Upper lobe of left lung (tissue), 6 donors: ENCODE data around the gene RAB11B. TPM values are rescaled to one million over a fixed set of nuclear protein-coding genes. Genes with fewer than 3 reads are reported as not detected.

ENCODE experiments used
- ATAC-seq, 2 donors: fragments of 200-7000 bp; cut with Tn5 transposase; one replicate each; pipeline ENCODE4 v1.9.1; 2022; ENCODE audit warnings: mild to moderate bottlenecking in 2 of 2, moderate library complexity in 2 of 2; ENCODE audit not compliant: low FRiP score in 2 of 2
- DNase-seq, 2 donors: peaks; one replicate each; pipeline ENCODE4 v3.0.0-alpha.2; 2019 to 2020
- H3K27ac ChIP-seq, 4 donors: fragments of 200-600 bp; sonication (generic); one replicate each; pipeline ENCODE4 v1.5.1; 2016 to 2019
- H3K27me3 ChIP-seq, 4 donors: fragments of 200-600 bp; sonication (generic); one replicate each; pipeline ENCODE4 v1.5.1; 2017 to 2019
- H3K36me3 ChIP-seq, 4 donors: fragments of 200-600 bp; sonication (generic); one replicate each; pipeline ENCODE4 v1.5.1; 2016 to 2019
- H3K4me1 ChIP-seq, 4 donors: fragments of 200-600 bp; sonication (generic); one replicate each; pipeline ENCODE4 v1.5.1; 2018 to 2019
- H3K4me3 ChIP-seq, 4 donors: fragments of 200-600 bp; sonication (generic); one replicate each; pipeline ENCODE4 v1.5.1; 2017 to 2019; ENCODE audit warnings: mild to moderate bottlenecking in 2 of 4, moderate library complexity in 1 of 4
- H3K9me3 ChIP-seq, 4 donors: fragments of 200-600 bp; sonication (generic); one replicate each; pipeline ENCODE4 v1.5.1; 2018 to 2019
- EP300 ChIP-seq, 4 donors: sonication (generic); formaldehyde crosslinking; IDR thresholded peaks; one replicate each; pipeline ENCODE4 v1.5.1; 2017; ENCODE audit warnings: antibody characterized with exemption in 4 of 4, control low read depth in 2 of 4
- POLR2A ChIP-seq, 4 donors: fragments of 450-650 bp; IDR thresholded peaks; one replicate each; pipeline ENCODE4 v1.5.1; 2016 to 2017; ENCODE audit warnings: antibody characterized with exemption in 4 of 4, mild to moderate bottlenecking in 2 of 4
- POLR2AphosphoS5 ChIP-seq, 2 donors: sonication (generic); formaldehyde crosslinking; IDR thresholded peaks; one replicate each; pipeline ENCODE4 v1.5.1; 2017; ENCODE audit warnings: antibody characterized with exemption in 2 of 2
- WGBS, 2 donors: methylation state at CpG; one replicate each; pipeline ENCODE4 v1.1.5; 2017 to 2018; 5-methylcytosine and 5-hydroxymethylcytosine counted together
- total RNA-seq, 6 donors: library from RNA; depleted of rRNA in 4 of 6; stranded (reverse); fragments of >200 nt in 4 of 6; gene quantifications; one replicate each; pipeline versions ENCODE4 v1.1.0 to v1.2.1, GENCODE V29; 2016 to 2021
- TF ChIP-seq, protein P1 (sequence below), 6 experiments: fragments of 450-650 bp in 4 of 6; fragments of 200-600 bp in 2 of 6; sonication (generic) in 2 of 6; IDR thresholded peaks; one replicate each; pipeline ENCODE4 v1.5.1; 2016 to 2019; ENCODE audit warnings: antibody characterized with exemption in 6 of 6
- donor health status: DM: no; HTN: no; CAD: no; lungs with moderate emphysema.
- donor health status: DM: no; HTN: yes; CAD: no; lungs with severe emphysema.

The RAB11B gene
- total RNA-seq, 6 donors from 2014 or later = 55.0 to 158 (median 130) TPM

- Histone ChIP-seq H3K4me3 (peak overlapping the region in 1 of 4 donors; percentile 56), H3K36me3 (peaks cover 0 to 2% (median 0%) of the 10 kb centered on the region in 4 donors), H3K27ac (peak overlapping the region in 3 of 4 donors; percentile 47 to 78 (median 67)), H3K9me3 (no peaks in the 10 kb centered on the region), H3K27me3 (peaks cover 0 to 3% (median 1%) of the 10 kb centered on the region in 4 donors), H3K4me1 (peaks cover 53 to 76% (median 65%) of the 10 kb centered on the region in 4 donors)
- no peak for DNase-seq
- WGBS, 2 donors = 97 to 98% methylated on average over 7 of the region's 11 CpGs
- ATAC-seq = no peak
- no peak for TF ChIP-seq POLR2A (IDR thresholded peaks at IDR 0.05)
- TF ChIP-seq POLR2AphosphoS5 (IDR thresholded peaks at IDR 0.05) = peak in 1 of 2 donors; percentile 34
- TF ChIP-seq EP300 (IDR thresholded peaks at IDR 0.05) = no peak
- TF ChIP-seq, protein P1, sequence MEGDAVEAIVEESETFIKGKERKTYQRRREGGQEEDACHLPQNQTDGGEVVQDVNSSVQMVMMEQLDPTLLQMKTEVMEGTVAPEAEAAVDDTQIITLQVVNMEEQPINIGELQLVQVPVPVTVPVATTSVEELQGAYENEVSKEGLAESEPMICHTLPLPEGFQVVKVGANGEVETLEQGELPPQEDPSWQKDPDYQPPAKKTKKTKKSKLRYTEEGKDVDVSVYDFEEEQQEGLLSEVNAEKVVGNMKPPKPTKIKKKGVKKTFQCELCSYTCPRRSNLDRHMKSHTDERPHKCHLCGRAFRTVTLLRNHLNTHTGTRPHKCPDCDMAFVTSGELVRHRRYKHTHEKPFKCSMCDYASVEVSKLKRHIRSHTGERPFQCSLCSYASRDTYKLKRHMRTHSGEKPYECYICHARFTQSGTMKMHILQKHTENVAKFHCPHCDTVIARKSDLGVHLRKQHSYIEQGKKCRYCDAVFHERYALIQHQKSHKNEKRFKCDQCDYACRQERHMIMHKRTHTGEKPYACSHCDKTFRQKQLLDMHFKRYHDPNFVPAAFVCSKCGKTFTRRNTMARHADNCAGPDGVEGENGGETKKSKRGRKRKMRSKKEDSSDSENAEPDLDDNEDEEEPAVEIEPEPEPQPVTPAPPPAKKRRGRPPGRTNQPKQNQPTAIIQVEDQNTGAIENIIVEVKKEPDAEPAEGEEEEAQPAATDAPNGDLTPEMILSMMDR (IDR thresholded peaks at IDR 0.05) = no peak
Measured at GRCh38 chr19:8366121-8366581, 24.0 kb upstream of the RAB11B start.

GRCh38 chr19:8366961-8367326, 23.2 kb upstream of the RAB11B start:
- H3K9me3 ChIP-seq = no peaks in the 10 kb centered on the region
- peaks cover 0 to 3% (median 1%) of the 10 kb centered on the region in 4 donors for H3K27me3 ChIP-seq
- peak in 1 of 2 donors; percentile 70 for DNase-seq
- H3K36me3 ChIP-seq = peaks cover 0 to 3% (median 0%) of the 10 kb centered on the region in 4 donors
- TF ChIP-seq EP300 (IDR thresholded peaks at IDR 0.05) = peak in 1 of 4 donors; percentile 3
- no peak for TF ChIP-seq POLR2A (IDR thresholded peaks at IDR 0.05)
- WGBS, 2 donors = 62 to 70% methylated on average over 13 of the region's 13 CpGs
- no peak for ATAC-seq
- H3K4me3 ChIP-seq = peak overlapping the region in 1 of 4 donors; percentile 16
- H3K4me1 ChIP-seq = peaks cover 46 to 68% (median 57%) of the 10 kb centered on the region in 4 donors
- H3K27ac ChIP-seq = peak overlapping the region; percentile 38 to 78 (median 57)

- H3K27me3 ChIP-seq = peaks cover 0 to 3% (median 1%) of the 10 kb centered on the region in 4 donors
- TF ChIP-seq, protein P1 (IDR thresholded peaks at IDR 0.05) = no peak
- peak in 2 of 4 donors; percentile 38 to 69 for TF ChIP-seq EP300 (IDR thresholded peaks at IDR 0.05)
- TF ChIP-seq POLR2AphosphoS5 (IDR thresholded peaks at IDR 0.05) = peak; percentile 45 to 91
- peak overlapping the region in 1 of 4 donors; percentile 16 for H3K4me3 ChIP-seq
- WGBS, 2 donors = 20 to 33% methylated on average over 12 to 21 of the region's 23 CpGs
- H3K4me1 ChIP-seq = peaks cover 42 to 63% (median 53%) of the 10 kb centered on the region in 4 donors
- peak; percentile 64 to 70 for ATAC-seq
- peak in 1 of 2 donors; percentile 80 for DNase-seq
- peak overlapping the region; percentile 38 to 78 (median 57) for H3K27ac ChIP-seq
- H3K36me3 ChIP-seq = peaks cover 0 to 3% (median under 1%) of the 10 kb centered on the region in 4 donors
- no peaks in the 10 kb centered on the region for H3K9me3 ChIP-seq
Measured at GRCh38 chr19:8367327-8368001, 22.7 kb upstream of the RAB11B start.

DNA sequence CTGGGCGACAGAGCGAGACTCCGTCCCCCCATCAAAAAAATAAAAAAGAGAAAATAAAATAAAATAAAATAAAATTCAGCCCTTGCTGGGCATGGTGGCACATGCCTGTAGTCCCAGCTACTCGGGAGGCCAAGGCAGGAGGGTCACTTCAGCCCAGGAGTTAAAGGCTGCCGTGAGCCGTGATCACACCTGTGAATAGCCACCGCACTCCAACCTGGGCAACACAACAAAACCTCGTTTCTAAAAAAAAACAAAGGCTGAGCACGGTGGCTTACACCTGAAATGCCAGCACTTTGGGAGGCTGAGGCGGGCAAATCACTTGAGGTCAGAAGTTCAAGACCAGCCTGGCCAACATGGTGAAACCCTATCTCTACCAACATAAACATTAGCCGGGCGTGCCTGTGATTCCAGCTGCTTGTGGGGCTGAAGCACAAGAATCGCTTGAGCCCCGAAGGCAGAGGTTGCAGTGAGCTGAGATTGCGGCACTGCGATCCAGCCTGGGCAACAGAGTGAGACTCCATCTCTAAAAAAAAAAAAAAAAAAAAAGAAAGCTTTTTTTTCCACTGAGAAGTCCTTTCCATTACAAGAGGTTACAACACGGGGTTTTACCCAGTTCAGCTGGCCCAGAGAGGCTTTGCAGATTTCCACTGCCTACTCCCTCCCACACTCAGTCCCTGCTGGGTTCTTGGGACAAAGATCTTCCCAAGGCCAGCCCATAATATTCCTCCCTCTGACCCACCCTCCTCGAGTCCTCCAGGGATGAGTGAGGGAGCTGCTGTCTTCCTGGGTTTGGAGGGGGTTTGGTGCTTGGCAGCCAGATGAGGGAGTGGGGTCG, 19.8 kb upstream of the RAB11B start:
- DNase-seq (no peak), ATAC-seq (peak in 1 of 2 donors; percentile 12)
- Histone ChIP-seq H3K36me3 (peaks cover 0 to 13% (median 8%) of the 10 kb centered on the region in 4 donors), H3K4me1 (peaks cover 17 to 33% (median 30%) of the 10 kb centered on the region in 4 donors), H3K27me3 (no peaks in the 10 kb centered on the region), H3K27ac (no peak overlapping the region), H3K4me3 (no peak overlapping the region), H3K9me3 (no peaks in the 10 kb centered on the region)
- 78 to 86% methylated on average over 19 of the region's 19 CpGs for WGBS, 2 donors
- no peak for TF ChIP-seq EP300 (IDR thresholded peaks at IDR 0.05)
- TF ChIP-seq POLR2AphosphoS5 (IDR thresholded peaks at IDR 0.05) = peak in 1 of 2 donors; percentile 6

- peaks cover 0 to 13% (median 8%) of the 10 kb centered on the region in 4 donors for H3K36me3 ChIP-seq
- H3K4me3 ChIP-seq = no peak overlapping the region
- peaks cover 17 to 27% (median 26%) of the 10 kb centered on the region in 4 donors for H3K4me1 ChIP-seq
- H3K27me3 ChIP-seq = no peaks in the 10 kb centered on the region
- TF ChIP-seq, protein P1 (IDR thresholded peaks at IDR 0.05) = no peak
- TF ChIP-seq POLR2AphosphoS5 (IDR thresholded peaks at IDR 0.05) = peak in 1 of 2 donors; percentile 38
- peak in 1 of 2 donors; percentile 77 for DNase-seq
- no peaks in the 10 kb centered on the region for H3K9me3 ChIP-seq
- no peak for ATAC-seq
- WGBS, 2 donors = 83 to 85% methylated on average over 27 to 28 of the region's 28 CpGs
- H3K27ac ChIP-seq = no peak overlapping the region
Measured at GRCh38 chr19:8371011-8371804, 19.0 kb upstream of the RAB11B start.
